HG03045 (cell line): ENCODE measurements around the gene PRKD2.

Source experiments
- ATAC-seq: cut with Tn5 transposase; IDR thresholded peaks from one replicate; pipeline ENCODE4 v1.9.1; 2021; ENCODE audit warnings: mild to moderate bottlenecking, moderate library complexity; ENCODE audit not compliant: unreplicated experiment

Gene PRKD2

GRCh38 chr19:46742926-46743480 is 26.1 kb upstream of the PRKD2 start:
- ATAC-seq: no peak

- ATAC-seq: no peak
Measured at GRCh38 chr19:46741447-46741846, 24.5 kb upstream of the PRKD2 start.

- no peak for ATAC-seq
Measured at GRCh38 chr19:46739290-46739771, 22.4 kb upstream of the PRKD2 start.

- ATAC-seq: no peak
Measured at GRCh38 chr19:46737761-46738171, 20.9 kb upstream of the PRKD2 start.

- no peak for ATAC-seq
Measured at GRCh38 chr19:46737298-46737654, 20.4 kb upstream of the PRKD2 start.

- ATAC-seq: no peak
Measured at GRCh38 chr19:46736531-46737297, 19.8 kb upstream of the PRKD2 start.

- no peak for ATAC-seq
Measured at GRCh38 chr19:46733690-46734292, 16.9 kb upstream of the PRKD2 start.

GRCh38 chr19:46732966-46733689 is 16.2 kb upstream of the PRKD2 start:
- no peak for ATAC-seq

GRCh38 chr19:46732172-46732938 is 15.4 kb upstream of the PRKD2 start:
- ATAC-seq: no peak

- no peak for ATAC-seq
Measured at GRCh38 chr19:46731584-46731983, 14.7 kb upstream of the PRKD2 start.

- ATAC-seq: no peak
Measured at GRCh38 chr19:46731007-46731501, 14.1 kb upstream of the PRKD2 start.

GRCh38 chr19:46730595-46730994 is 13.7 kb upstream of the PRKD2 start:
- ATAC-seq: no peak

- ATAC-seq: no peak
Measured at GRCh38 chr19:46730187-46730586, 13.3 kb upstream of the PRKD2 start.

GRCh38 chr19:46729696-46730095 is 12.8 kb upstream of the PRKD2 start:
- ATAC-seq: no peak

- ATAC-seq: no peak
Measured at GRCh38 chr19:46728693-46729339, 11.9 kb upstream of the PRKD2 start.

GRCh38 chr19:46728208-46728607 is 11.3 kb upstream of the PRKD2 start:
- ATAC-seq: no peak

GRCh38 chr19:46727757-46728156 is 10.8 kb upstream of the PRKD2 start:
- no peak for ATAC-seq

- no peak for ATAC-seq
Measured at GRCh38 chr19:46726971-46727501, 10.1 kb upstream of the PRKD2 start.

GRCh38 chr19:46726551-46726950 is 9.6 kb upstream of the PRKD2 start:
- ATAC-seq: no peak

- no peak for ATAC-seq
Measured at GRCh38 chr19:46725859-46726393, 9.0 kb upstream of the PRKD2 start.
